K562 (cell line): ENCODE measurements around the gene MIF. TPM values are rescaled to one million over a fixed set of nuclear protein-coding genes. Genes with fewer than 3 reads are reported as not detected.

Experiments used
- ATAC-seq: fragments of 200-7000 bp; cut with Tn5 transposase; 3 replicates; pipeline ENCODE4 v1.9.1; 2020; ENCODE audit warnings: moderate library complexity
- BruUV-seq: library from RNA; stranded (reverse); fragments of 400-500 nt; replicated peaks from 2 replicates; lab custom pipeline; 2021; lab: Mats Ljungman, UMichigan
- CTCF ChIA-PET: fragments of 300-600 bp; formaldehyde crosslinking; extraction: SDS; loops from one replicate; lab custom pipeline; 2021; ENCODE audit warnings: low intra/inter-chr PET ratio; lab: Yijun Ruan, JAX
- POLR2A ChIA-PET: fragments of 300-600, 350-650 bp; sonication (Branson Sonifier 250); formaldehyde crosslinking; extraction: SDS; loops from one replicate; lab custom pipeline; 2021; ENCODE audit warnings: antibody characterized with exemption, inconsistent platforms; lab: Yijun Ruan, JAX
- DNase-seq, 4 experiments: peaks; one replicate each; pipeline versions ENCODE4 v3.0.0 to v3.0.0-alpha.2; 2011 to 2018; ENCODE audit warnings: low spot score in 3 of 4, mixed read lengths in 3 of 4; ENCODE audit errors: extremely low read depth in 1 of 4
- FAIRE-seq: peaks from 2 replicates; lab custom pipeline; 2011; peaks lifted over from hg19 to GRCh38; lab: Jason Lieb, UNC
- H2AFZ ChIP-seq: 2 replicates; pipeline ENCODE4 v1.6.0; 2011; ENCODE audit warnings: low read depth, low read length, control low read depth, inconsistent platforms
- H3K27ac ChIP-seq: fragments of 200-600 bp; 3 replicates; pipeline ENCODE4 v1.8.0; 2011; ENCODE audit warnings: low read depth, mild to moderate bottlenecking, control low read depth, inconsistent platforms, low read length, moderate library complexity, mixed read lengths; ENCODE audit errors: extremely low read depth
- H3K27me3 ChIP-seq, 2 experiments: fragments of 300-600 bp in 1 of 2; 2 replicates in 1 of 2; 3 replicates in 1 of 2; pipeline versions ENCODE4 v1.6.0 to v1.8.0; 2011; ENCODE audit warnings: inconsistent platforms in 2 of 2, low read length in 2 of 2, mild to moderate bottlenecking in 1 of 2, mixed read lengths in 1 of 2, moderate library complexity in 1 of 2; ENCODE audit not compliant: control insufficient read depth in 2 of 2, insufficient read depth in 2 of 2
- H3K36me3 ChIP-seq: fragments of 300-600 bp; 3 replicates; pipeline ENCODE4 v1.8.0; 2011; ENCODE audit warnings: mild to moderate bottlenecking, low read length, inconsistent platforms; ENCODE audit not compliant: control insufficient read depth, insufficient read depth
- H3K4me1 ChIP-seq, 2 experiments: fragments of 200-600 bp in 1 of 2; replicated peaks in 1 of 2; 2 replicates in 1 of 2; 3 replicates in 1 of 2; pipeline versions ENCODE4 v1.5.1 to v1.8.0; 2011; ENCODE audit warnings: inconsistent platforms in 2 of 2, low read length in 2 of 2, mild to moderate bottlenecking in 1 of 2, mixed read lengths in 1 of 2, moderate library complexity in 1 of 2; ENCODE audit not compliant: control insufficient read depth in 2 of 2, insufficient read depth in 2 of 2
- H3K4me2 ChIP-seq: 2 replicates; pipeline ENCODE4 v1.6.1; 2011; ENCODE audit warnings: low read length, control low read depth, inconsistent platforms, mixed read lengths; ENCODE audit not compliant: insufficient read depth
- H3K4me3 ChIP-seq: fragments of 200-600 bp; sonication (generic), shearing (Covaris generic); 2 replicates; pipeline ENCODE4 v1.5.1; 2016; ENCODE audit warnings: control low read depth, inconsistent platforms
- H3K79me2 ChIP-seq: fragments of 200-600 bp; 3 replicates; pipeline ENCODE4 v1.8.0; 2011; ENCODE audit warnings: low read length, inconsistent platforms; ENCODE audit not compliant: control insufficient read depth, insufficient read depth
- H3K9ac ChIP-seq, 2 experiments: 2 replicates each; pipeline versions ENCODE4 v1.6.0 to v1.6.1; 2011; ENCODE audit warnings: low read depth in 2 of 2, low read length in 2 of 2, control low read depth in 1 of 2, inconsistent platforms in 1 of 2, mild to moderate bottlenecking in 1 of 2, mixed read lengths in 1 of 2; ENCODE audit not compliant: insufficient read depth in 1 of 2
- H3K9me1 ChIP-seq: one replicate; pipeline ENCODE4 v1.6.0; 2011; ENCODE audit warnings: inconsistent platforms, mild to moderate bottlenecking, low read length, moderate library complexity; ENCODE audit not compliant: control insufficient read depth, insufficient read depth
- H3K9me3 ChIP-seq: replicated peaks from 2 replicates; pipeline ENCODE4 v1.5.1; 2011; ENCODE audit warnings: low read depth, low read length, inconsistent platforms; ENCODE audit not compliant: control insufficient read depth, insufficient read depth
- H4K20me1 ChIP-seq: replicated peaks from 2 replicates; pipeline ENCODE4 v1.6.1; 2011; ENCODE audit warnings: low read length, inconsistent platforms, mixed read lengths; ENCODE audit not compliant: control insufficient read depth, insufficient read depth
- BCOR ChIP-seq: fragments of 450-650 bp; IDR thresholded peaks from 2 replicates; pipeline ENCODE4 v1.6.1; 2016
- C11orf30 ChIP-seq: fragments of 450-650 bp; IDR thresholded peaks from 2 replicates; pipeline ENCODE4 v1.6.1; 2016; ENCODE audit warnings: low read depth, mild to moderate bottlenecking
- ETV1 ChIP-seq: fragments of 450-650 bp; conservative IDR thresholded peaks from 2 replicates; pipeline ENCODE4 v1.6.1; 2016; ENCODE audit warnings: missing genetic modification characterization, control low read depth, low read depth, missing compliant biosample characterization
- FOXA3 ChIP-seq, 2 experiments: fragments of 450-650 bp in 1 of 2; sonication (generic) in 1 of 2; formaldehyde crosslinking; IDR thresholded peaks in 1 of 2; conservative IDR thresholded peaks in 1 of 2; 2 replicates each; pipeline versions ENCODE4 v1.4.0 to v1.8.0; 2020 to 2022; ENCODE audit warnings: mild to moderate bottlenecking in 2 of 2, missing genetic modification reagents in 1 of 2
- GATAD2B ChIP-seq: fragments of 450-650 bp; IDR thresholded peaks from 2 replicates; pipeline ENCODE4 v1.6.1; 2017; ENCODE audit warnings: mild to moderate bottlenecking, borderline replicate concordance
- HLTF ChIP-seq: fragments of 450-650 bp; IDR thresholded peaks from 2 replicates; pipeline ENCODE4 v1.6.1; 2016
- HMG20A ChIP-seq: fragments of 450-650 bp; formaldehyde crosslinking; conservative IDR thresholded peaks from 2 replicates; pipeline ENCODE4 v1.4.0; 2020; ENCODE audit warnings: mild to moderate bottlenecking, mixed read lengths
- HSF4 ChIP-seq: fragments of 250-450 bp; sonication (Bioruptor Pico); IDR thresholded peaks from 2 replicates; pipeline ENCODE4 v2.1.2; 2022; ENCODE audit warnings: mild to moderate bottlenecking, moderate library complexity, borderline replicate concordance
- KDM1A ChIP-seq, 2 experiments: fragments of 450-650 bp; IDR thresholded peaks; 2 replicates each; pipeline ENCODE4 v1.6.1; 2016; ENCODE audit warnings: mild to moderate bottlenecking in 2 of 2
- KLF6 ChIP-seq: fragments of 250-450 bp; sonication (Bioruptor Pico); IDR thresholded peaks from 2 replicates; pipeline ENCODE4 v1.4.0; 2020; ENCODE audit warnings: mild to moderate bottlenecking, moderate library complexity, borderline replicate concordance
- MITF ChIP-seq: IDR thresholded peaks from 2 replicates; pipeline ENCODE4 v1.6.1; 2014; ENCODE audit warnings: antibody characterized with exemption
- NFRKB ChIP-seq: fragments of 450-650 bp; IDR thresholded peaks from 2 replicates; pipeline ENCODE4 v1.6.1; 2016; ENCODE audit warnings: low read depth
- RBM25 ChIP-seq: fragments of 200-400 bp; formaldehyde crosslinking; IDR thresholded peaks from 2 replicates; pipeline ENCODE4 v1.6.1; 2018; ENCODE audit warnings: low read length, low read depth, moderate library complexity; ENCODE audit not compliant: severe bottlenecking
- RCOR1 ChIP-seq, 2 experiments: IDR thresholded peaks; 2 replicates each; pipeline ENCODE4 v1.6.1; 2012; ENCODE audit warnings: low read depth in 2 of 2, low read length in 2 of 2, borderline replicate concordance in 1 of 2, improper control_type of control experiment in 1 of 2
- RNF2 ChIP-seq: sonication (generic); IDR thresholded peaks from 2 replicates; pipeline ENCODE4 v1.6.1; 2016
- SAFB ChIP-seq: fragments of 200-400 bp; formaldehyde crosslinking; IDR thresholded peaks from 2 replicates; pipeline ENCODE4 v1.6.1; 2017; ENCODE audit warnings: low read depth, low read length, borderline replicate concordance
- SREBF2 ChIP-seq: sonication (generic); formaldehyde crosslinking; IDR thresholded peaks from 2 replicates; pipeline ENCODE4 v1.4.0; 2020; ENCODE audit warnings: mild to moderate bottlenecking, missing genetic modification reagents
- TBP ChIP-seq: optimal IDR thresholded peaks from 2 replicates; pipeline ENCODE3; 2011; ENCODE audit warnings: low read depth, low read length, improper control_type of control experiment
- TEAD4 ChIP-seq, 2 experiments: sonication (generic) in 1 of 2; formaldehyde crosslinking in 1 of 2; IDR thresholded peaks; 2 replicates each; pipeline versions ENCODE4 v1.6.1 to v1.8.0; 2012 to 2022; ENCODE audit warnings: borderline replicate concordance in 1 of 2, inconsistent platforms in 1 of 2, low read length in 1 of 2, mild to moderate bottlenecking in 1 of 2, missing genetic modification reagents in 1 of 2
- TFAM ChIP-seq: fragments of 250-450 bp; sonication (Bioruptor Pico); conservative IDR thresholded peaks from 2 replicates; pipeline ENCODE4 v1.5.0; 2021; ENCODE audit warnings: mild to moderate bottlenecking, moderate library complexity
- ZFP36 ChIP-seq: fragments of 150-350 bp; IDR thresholded peaks from 2 replicates; pipeline ENCODE4 v1.6.1; 2018; ENCODE audit warnings: low read length, low read depth; ENCODE audit not compliant: partially characterized antibody
- ZNF133 ChIP-seq: fragments of 250-450 bp; sonication (Bioruptor Pico); IDR thresholded peaks from 2 replicates; pipeline ENCODE4 v1.4.0; 2020; ENCODE audit warnings: mild to moderate bottlenecking
- ZNF224 ChIP-seq: sonication (generic); formaldehyde crosslinking; IDR thresholded peaks from 2 replicates; pipeline ENCODE4 v1.8.0; 2022; ENCODE audit warnings: mild to moderate bottlenecking, missing genetic modification reagents
- ZNF324 ChIP-seq: fragments of 250-450 bp; sonication (Bioruptor Pico); IDR thresholded peaks from 2 replicates; pipeline ENCODE4 v1.4.0; 2020; ENCODE audit warnings: mild to moderate bottlenecking
- WGBS: fragments of 100-300 bp; shearing (Covaris generic); methylation state at CpG from one replicate; pipeline ENCODE4 v1.1.6; 2016; ENCODE audit warnings: low coverage, mixed read lengths; ENCODE audit not compliant: insufficient coverage; ENCODE audit errors: missing lambda C conversion rate; 5-methylcytosine and 5-hydroxymethylcytosine counted together
- in situ Hi-C: fragments of 300-500 bp; cut with MboI; formaldehyde crosslinking; loops from 4 replicates; pipeline ENCODE4 v1.15.0; 2018; ENCODE audit warnings: inconsistent platforms, mixed read lengths
- intact Hi-C: fragments of 100-400 bp; cut with micrococcal nuclease; formaldehyde crosslinking; loops from 2 replicates; pipeline ENCODE4 v1.14.2; 2022
- polyA plus RNA-seq, 8 experiments: library from polyadenylated mRNA; depleted of rRNA in 4 of 8; stranded (reverse) in 5 of 8; unstranded in 3 of 8; fragments of >200 nt; fragmentation: Nextera tagmentation in 2 of 8; fragmentation: Illumina TruSeq in 1 of 8; extraction: Ambion mirVana in 2 of 8; extraction: Trizol in 1 of 8; gene quantifications; 2 replicates each; pipeline versions ENCODE4 v1.2.1 to v1.2.3, GENCODE V29; 2011 to 2014; ENCODE audit warnings: inconsistent platforms in 1 of 8, missing spikeins in 1 of 8
- total RNA-seq, 7 experiments: library from RNA; depleted of rRNA in 6 of 7; stranded (reverse); fragments of >200 nt in 6 of 7; fragmentation: Illumina TruSeq in 2 of 7; extraction: Trizol in 2 of 7; gene quantifications; 2 replicates each; pipeline versions ENCODE4 v1.2.1 to v1.2.3, GENCODE V29; 2011 to 2021; ENCODE audit warnings: low replicate concordance in 1 of 7

Gene MIF
- total and polyA plus RNA-seq, 9 of the 15 experiments (the other 6 are each of a cell fraction or from before 2014, with no cell fraction given): 7.4 to 666 (median 193) TPM

- ChIA-PET POLR2A (interaction anchor here (0.6 to 1.2 kb wide), 4 partner anchors 11 to 201 kb away, joined by 3 to 5 read pairs (median 3); partner anchors contain the start of gene MIF), CTCF (no interaction called here)
- no peak overlapping the region for H2AFZ ChIP-seq
- no peak overlapping the region for H3K4me3 ChIP-seq
- 36% methylated on average over 6 of the region's 7 CpGs for WGBS
- no peaks in the 10 kb centered on the region for H3K36me3 ChIP-seq
- H3K9ac ChIP-seq: peak overlapping the region in 1 of 2 experiments; percentile 64; a peak in 1 of 4 replicates
- no peaks in the 10 kb centered on the region for H4K20me1 ChIP-seq
- no peaks in the 10 kb centered on the region for H3K9me3 ChIP-seq
- no peaks in the 10 kb centered on the region for H3K79me2 ChIP-seq
- DNase-seq (no peak), ATAC-seq (no peak), FAIRE-seq (no peak)
- no peak overlapping the region for H3K27ac ChIP-seq
- intact Hi-C loops (loop anchor here (5.0 kb wide), 3 partner anchors 79 to 309 kb away; partner anchors contain the start of gene CHCHD10), in situ Hi-C loops (loop anchor here (10.0 kb wide), 1 partner anchor 221 kb away; no protein-coding TSS in a partner anchor)
- H3K27me3 ChIP-seq: no peaks in the 10 kb centered on the region; a peak in 1 of 5 replicates
- peaks cover 3 to 25% of the 10 kb centered on the region in 2 experiments; a peak in 3 of 5 replicates for H3K4me1 ChIP-seq
- no peaks in the 10 kb centered on the region for H3K9me1 ChIP-seq
- BruUV-seq: no TSS peak
- no peak overlapping the region for H3K4me2 ChIP-seq
- no peak for TF ChIP-seq TBP
- TF ChIP-seq ZNF224 (CRISPR knock-in tag): no peak
- TF ChIP-seq KLF6 (CRISPR knock-in tag): no peak
- no peak for TF ChIP-seq C11orf30
- no peak for TF ChIP-seq NFRKB
- no peak for TF ChIP-seq HLTF
- TF ChIP-seq BCOR: peak; percentile 79
- peak; percentile 72 for TF ChIP-seq ZFP36
- TF ChIP-seq SREBF2 (CRISPR knock-in tag): no peak
- peak; percentile 79 for TF ChIP-seq RBM25
- no peak for TF ChIP-seq RNF2
- no peak for TF ChIP-seq ZNF324 (CRISPR knock-in tag)
- TF ChIP-seq FOXA3 (CRISPR knock-in tag; conservative IDR thresholded peaks at IDR 0.05 in 1 of 2, IDR thresholded peaks at IDR 0.05 in 1 of 2): no peak
- TF ChIP-seq RCOR1 (IDR thresholded peaks at IDR 0.05; ENCODE audit: borderline replicate concordance in 1 of 2, low read depth in 2 of 2, low read length in 2 of 2): no peak
- TF ChIP-seq HMG20A (CRISPR knock-in tag): no peak
- TF ChIP-seq GATAD2B: no peak
- TF ChIP-seq TFAM (CRISPR knock-in tag): no peak
- TF ChIP-seq HSF4: no peak
- TF ChIP-seq TEAD4 (IDR thresholded peaks at IDR 0.05; ENCODE audit: low read length): no peak
- TF ChIP-seq TEAD4 (CRISPR knock-in tag; IDR thresholded peaks at IDR 0.05; ENCODE audit: borderline replicate concordance): no peak
- TF ChIP-seq KDM1A (IDR thresholded peaks at IDR 0.05): peak; percentile 30 to 41; a peak in 1 of 4 replicates
- TF ChIP-seq ZNF133 (CRISPR knock-in tag): no peak
- no peak for TF ChIP-seq MITF
- no peak for TF ChIP-seq SAFB
- no peak for TF ChIP-seq ETV1
These were observed 48.1 kb upstream of the MIF start for GRCh38 chr22:23846081-23846469.
